GM23248 (cell line): ENCODE measurements around the gene TTC28.

ENCODE experiments used
- EZH2 ChIP-seq: fragments of 200-600 bp; sonication (generic); IDR thresholded peaks from 2 replicates; pipeline ENCODE4 v1.6.1; 2018; ENCODE audit warnings: antibody characterized with exemption, mild to moderate bottlenecking; ENCODE audit not compliant: insufficient read depth, poor library complexity, severe bottlenecking
- EZH2phosphoT487 ChIP-seq: fragments of 200-600 bp; sonication (generic); IDR thresholded peaks from 2 replicates; pipeline ENCODE4 v1.6.1; 2018; ENCODE audit warnings: antibody characterized with exemption, moderate library complexity, mild to moderate bottlenecking, low read depth; ENCODE audit not compliant: insufficient read depth

- TF ChIP-seq EZH2 (no peak), EZH2phosphoT487 (no peak)
These were observed 524.8 kb downstream of the TTC28 start for GRCh38 chr22:28154861-28155260.
